ENCODE results near the gene SEL1L.
"Not testable (repeated sequence)": the region's sequence is repeated elsewhere in the genome, so short reads cannot be mapped to it uniquely, and the experiment has no call there.

Gene SEL1L

DNA sequence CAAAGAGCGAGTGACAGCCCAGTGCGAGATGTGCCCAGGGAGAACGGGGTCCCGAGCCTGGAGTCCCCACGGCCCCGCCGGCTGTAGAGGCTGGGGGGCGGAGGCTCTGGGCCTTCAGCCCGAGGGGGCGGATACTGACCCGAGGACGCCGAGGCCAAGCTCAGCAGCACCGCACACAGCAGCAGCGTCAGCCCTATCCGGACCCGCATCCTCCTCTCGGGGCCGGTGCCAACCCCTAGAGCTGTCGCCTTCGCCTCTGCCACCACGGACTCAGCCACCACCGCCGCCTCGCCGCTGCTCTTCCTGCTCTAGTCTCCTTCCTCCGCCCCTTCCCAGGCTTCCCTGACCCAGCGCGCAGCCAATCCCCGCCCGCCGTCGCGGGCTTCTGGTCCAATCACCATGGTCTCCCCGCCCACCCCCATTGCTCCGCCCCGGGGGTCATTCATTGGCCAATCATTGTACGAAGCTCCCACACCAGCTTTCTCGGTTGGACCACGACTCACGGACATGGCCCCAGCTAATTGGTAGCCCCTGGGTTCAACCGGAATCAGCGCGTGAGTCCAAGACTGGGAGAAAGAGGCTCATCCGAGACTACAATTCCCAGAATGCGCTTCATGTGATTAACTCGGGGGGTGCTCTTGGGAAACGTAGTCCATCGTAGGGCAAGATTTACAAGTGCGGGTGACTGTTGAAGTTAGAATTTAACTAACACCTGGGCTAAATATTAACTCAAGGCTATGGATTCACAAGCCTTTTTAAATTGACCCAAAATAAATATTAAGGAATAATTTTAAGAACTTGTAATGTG is at the start of gene SEL1L:
SEL1L (minus strand) TSS at position 318 of the 808 bp plus-strand sequence; CDS start at position 209, 109 bp downstream.
- DNase-seq (ENCODE audit: low spot score): peak; percentile 99

DNA sequence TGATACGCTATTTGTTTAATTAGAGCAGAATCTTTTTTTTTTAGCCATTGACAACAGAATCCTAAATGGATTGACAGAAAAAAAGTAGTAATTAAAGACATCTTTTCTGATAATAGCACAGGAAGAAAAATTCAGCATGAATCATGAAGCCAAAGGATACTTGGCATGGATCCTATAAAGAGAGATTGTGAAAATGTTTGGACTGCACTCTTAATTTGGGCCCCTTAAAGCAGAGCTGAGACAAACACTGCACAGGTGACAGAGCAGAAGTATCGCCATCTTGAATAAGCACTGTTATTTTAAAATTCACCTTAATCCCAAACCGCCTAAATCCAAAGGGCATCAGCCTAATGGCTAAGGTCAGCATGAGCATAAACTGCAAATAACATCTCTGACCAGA is 48.8 kb upstream of the SEL1L start:
- DNase-seq (ENCODE audit: low spot score): no peak

DNA sequence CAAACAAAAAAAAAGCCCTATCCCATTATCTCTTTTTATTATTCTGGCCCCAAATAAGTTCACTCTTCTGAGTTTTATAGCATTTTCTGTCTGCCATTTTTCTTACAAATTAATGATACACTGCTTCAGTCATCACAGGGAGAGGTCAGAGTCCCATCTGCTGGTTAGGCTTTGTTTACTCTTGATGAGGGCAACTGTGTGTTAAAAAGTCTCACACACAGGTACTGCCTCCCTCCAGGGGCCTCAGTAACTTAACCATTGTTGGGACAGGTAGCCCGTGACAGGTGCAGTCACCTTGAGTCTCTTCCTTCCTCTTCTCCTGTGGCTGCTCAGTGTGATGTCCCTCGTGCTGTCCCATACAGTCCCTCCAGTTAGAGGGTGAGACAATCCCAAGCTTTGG is 45.5 kb upstream of the SEL1L start:
- no peak for DNase-seq (ENCODE audit: low spot score)

DNA sequence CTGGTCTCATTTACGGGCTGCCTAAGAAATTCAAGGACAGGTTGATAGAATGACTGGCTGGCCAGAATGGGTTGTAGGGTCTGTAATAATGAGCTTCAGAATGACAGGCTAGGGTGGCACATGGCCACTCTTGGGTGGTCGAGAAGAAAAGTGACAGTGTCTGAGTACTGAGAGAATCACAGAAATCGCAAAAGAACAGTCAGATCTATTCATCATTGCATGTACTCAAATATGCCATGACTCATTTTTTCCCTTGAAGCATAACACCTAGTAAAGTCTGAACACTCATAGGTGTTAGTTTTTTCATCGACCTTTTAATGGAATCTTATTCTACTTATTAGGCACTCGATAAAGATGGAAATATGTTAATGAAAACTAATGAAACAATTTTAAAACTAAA is 37.8 kb upstream of the SEL1L start:
- no peak for DNase-seq (ENCODE audit: low spot score)

DNA sequence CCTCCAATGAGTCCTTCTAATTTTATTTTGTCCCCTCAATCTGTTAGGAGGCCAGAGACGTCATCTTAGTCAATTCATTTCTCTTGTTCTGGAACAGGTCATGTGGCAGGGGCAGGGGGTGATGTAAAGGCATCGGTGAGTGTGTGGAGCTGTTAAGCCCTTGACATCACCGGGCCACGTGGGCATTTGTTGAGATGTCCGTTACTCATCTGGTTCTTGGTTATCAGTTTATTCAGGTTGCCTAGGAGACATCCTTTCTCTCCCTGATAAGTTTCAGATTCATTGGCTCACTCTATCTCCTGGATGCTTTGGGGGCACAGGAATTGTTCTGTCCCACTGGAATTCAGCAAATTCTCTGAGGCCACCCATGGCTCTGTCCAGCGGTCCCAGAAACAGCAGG is 33.6 kb upstream of the SEL1L start:
- no peak for DNase-seq (ENCODE audit: low spot score)

DNA sequence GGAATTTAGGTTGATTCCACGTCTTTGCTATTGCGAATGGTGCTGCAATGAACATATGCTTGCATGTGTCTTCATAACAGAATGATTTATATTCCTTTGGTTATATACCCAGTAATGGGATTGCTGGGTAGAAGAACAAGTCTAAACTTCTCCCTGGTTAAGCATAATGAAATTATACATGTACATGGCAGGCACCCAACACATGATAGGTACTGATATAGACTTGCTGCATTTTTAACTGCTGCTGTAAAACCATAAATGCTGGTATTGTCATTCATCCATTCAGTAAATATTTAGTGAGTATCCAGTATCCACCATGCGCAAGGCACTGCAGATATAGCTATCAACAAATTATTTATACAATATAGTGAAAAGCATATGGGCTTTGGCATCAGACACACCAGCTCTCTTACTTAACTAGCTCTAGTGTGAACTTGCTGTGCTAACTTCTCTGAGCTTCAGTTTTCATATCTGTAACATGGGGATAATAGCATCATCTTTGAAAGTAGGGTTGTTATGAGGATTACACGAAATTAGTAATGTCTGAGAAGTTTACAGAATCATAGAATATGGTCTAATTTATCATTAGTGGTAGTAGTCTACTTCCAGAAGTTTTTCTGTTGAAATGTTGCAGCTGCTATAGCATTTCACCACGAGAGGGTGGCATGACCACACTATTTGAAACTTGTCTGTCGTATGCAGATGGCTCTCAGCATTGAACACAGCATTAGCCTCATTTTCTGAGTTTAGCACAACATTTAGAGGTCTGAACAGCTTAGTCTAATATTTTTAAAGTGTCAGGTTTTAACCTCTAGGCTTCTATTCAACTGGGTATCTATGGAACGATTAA is 32.0 kb upstream of the SEL1L start:
- no peak for DNase-seq (ENCODE audit: low spot score)

DNA sequence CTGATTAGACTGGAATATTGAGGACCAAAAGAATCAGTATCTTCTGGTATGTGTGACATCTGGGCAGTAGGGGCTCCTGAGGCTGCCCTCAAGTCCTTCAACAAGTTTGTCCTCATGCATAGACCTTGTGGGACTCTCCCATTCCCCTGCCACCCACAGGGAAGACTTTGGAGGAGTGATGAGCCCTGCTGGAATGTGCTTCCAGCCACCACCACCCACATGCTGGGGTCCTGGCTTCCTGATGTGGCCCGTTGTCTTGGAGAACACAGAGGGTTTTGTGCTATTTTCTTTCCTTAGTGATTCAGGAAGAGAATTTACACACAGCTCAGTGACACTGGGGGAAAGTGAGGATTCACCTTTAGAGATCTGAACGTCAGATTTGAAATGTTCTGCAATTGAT is 29.2 kb upstream of the SEL1L start:
- DNase-seq (ENCODE audit: low spot score): no peak

DNA sequence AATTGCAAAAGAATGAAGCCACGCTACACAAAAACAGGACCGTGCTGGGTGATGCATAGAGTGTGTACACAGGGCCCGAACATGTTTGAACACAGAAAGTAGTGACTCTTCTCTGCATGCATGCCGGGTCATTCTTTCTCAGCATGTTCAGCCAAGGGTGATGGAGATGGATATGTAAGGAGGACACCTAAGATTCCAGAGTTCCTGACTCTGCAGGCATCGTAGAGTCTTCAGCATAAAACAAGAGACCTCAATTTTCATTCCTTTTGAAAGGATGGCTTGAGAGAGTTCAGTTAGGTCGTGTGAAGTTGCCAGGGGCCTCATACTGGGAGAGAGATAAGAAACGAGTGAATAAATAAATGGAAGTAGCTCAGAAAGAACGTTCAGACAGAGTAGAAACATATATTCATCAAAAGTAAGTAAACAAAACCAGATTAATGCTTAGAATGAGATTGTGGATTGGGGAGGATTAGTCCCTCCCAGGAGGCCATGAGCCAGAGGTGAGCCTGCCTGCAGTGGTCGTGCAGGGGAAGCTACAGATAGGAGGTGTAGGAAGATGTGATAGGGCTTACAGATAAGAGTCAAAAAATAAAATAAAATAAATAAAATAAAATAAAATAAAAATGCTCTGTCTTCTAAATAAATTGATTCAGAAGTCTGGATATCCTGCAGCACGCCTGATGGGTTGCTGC is 27.6 kb upstream of the SEL1L start:
- no peak for DNase-seq (ENCODE audit: low spot score)

DNA sequence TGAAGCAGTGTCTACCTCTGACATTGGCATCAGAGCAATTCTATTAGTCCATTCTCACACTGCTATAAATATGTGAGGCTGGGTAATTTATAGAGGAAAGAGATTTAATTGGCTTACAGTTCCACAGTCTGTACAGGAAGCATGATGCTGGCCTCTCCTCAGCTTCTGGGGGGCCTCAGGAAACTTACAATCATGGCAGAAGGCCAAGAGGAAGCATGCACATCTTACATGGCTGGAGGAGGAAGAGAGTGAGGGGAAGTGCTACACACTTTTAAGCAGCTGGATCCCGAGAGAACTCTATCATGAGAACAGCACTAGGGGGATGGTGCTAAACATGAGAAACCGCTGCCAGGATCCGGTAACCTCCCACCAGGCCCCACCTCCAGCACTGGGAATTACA is 25.7 kb upstream of the SEL1L start:
- no peak for DNase-seq (ENCODE audit: low spot score)

DNA sequence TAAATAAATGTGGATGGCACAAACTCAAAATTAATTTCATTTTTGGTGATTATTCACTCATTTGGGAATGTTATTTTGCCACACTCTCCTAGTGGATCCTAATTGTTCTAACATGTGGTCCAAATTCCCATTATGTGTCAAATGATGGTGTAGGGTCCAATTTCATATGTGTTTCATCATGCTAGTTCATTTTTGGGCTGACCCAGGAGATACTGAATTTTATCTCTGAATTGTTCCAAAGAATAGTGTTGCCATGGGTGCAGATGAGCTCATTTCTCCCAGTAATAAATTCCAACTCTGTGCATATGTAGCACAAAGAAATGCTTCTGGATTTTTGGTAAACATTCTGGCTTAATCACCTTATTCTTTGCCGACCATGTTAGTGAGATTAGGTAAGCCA is 23.5 kb upstream of the SEL1L start:
- no peak for DNase-seq (ENCODE audit: low spot score)

DNA sequence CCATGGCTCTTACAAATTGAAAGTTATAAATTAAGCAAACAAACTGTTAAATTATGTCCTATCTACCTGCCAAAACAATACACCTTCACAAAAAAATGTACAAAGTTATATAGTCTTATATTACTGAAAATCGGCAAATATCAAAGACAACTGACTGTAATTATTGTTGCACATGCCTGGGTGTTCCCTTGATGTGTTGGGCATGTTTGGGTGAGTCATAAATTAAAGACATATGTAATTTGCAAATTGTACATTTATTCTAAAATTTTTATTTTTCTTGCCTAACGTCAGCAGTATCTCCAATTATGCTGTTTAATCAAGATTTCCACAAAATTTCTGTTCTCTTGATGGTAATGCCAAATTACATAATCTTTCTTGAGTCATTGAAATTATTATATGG is 22.0 kb upstream of the SEL1L start:
- no peak for DNase-seq (ENCODE audit: low spot score)

DNA sequence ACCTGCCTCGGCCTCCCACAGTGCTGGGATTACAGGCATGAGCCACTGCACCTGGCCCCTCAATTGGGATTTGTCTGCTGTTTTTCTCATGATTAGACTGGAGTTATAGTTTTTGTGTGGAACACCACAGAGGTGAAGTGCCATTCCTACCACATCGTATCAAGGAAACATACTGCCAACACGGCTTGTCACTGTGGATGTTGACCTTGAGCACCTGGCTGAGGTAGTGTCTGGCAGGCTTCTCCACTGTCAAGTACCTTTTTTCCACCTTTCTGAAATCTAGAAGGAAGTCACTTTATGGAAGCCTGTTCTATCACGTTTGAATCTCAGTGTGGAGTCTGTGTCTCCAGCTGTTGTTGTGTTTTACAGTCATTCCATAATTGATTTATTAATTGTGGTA is 21.4 kb upstream of the SEL1L start:
- DNase-seq (ENCODE audit: low spot score): no peak

DNA sequence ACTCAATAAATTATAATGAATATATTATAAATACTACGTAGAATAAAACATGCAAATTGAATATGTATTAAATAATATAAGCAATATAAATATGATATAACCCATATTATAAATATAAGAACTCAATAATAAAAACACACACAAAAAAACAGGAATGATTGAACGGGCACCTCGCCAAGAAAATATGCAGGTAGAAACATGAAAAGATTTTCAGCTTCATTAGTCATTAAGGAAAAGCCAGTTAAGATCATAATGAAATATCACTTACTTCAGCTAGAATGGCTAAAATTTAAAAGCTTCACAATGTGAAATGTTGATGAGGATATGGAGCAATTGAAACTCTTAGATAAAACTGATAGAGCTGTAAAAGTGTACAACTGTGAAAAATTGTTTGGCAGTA is 17.8 kb upstream of the SEL1L start:
- DNase-seq (ENCODE audit: low spot score): no peak

DNA sequence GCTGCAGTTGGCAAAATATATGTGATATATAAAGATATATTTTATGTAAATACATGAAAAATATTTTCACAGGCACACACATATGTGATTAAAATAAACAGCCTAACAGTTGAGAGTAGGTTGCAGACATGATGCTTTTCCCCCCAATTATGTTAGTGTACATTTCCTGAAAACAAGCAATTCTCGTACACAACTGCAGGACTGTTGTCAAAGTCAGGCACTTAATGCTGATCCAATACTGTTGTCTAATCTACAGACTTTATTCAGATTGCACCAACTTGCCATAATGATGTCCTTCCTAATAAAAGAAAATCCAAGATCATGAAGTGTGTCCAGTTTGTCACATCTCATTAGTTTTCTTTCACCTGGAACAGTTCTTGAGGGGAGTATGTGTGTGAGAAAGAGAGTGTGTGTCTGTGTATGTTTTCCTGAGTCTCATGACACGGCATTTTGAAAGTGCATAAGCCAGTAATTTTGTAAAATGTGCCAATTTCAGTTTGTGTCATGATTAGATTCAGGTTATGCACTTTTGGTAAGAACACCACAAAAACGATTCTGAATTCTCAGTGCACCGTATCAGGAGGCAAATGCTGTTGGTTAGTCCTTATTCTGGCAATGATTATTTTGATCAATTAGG is 16.5 kb upstream of the SEL1L start:
- DNase-seq (ENCODE audit: low spot score): no peak

DNA sequence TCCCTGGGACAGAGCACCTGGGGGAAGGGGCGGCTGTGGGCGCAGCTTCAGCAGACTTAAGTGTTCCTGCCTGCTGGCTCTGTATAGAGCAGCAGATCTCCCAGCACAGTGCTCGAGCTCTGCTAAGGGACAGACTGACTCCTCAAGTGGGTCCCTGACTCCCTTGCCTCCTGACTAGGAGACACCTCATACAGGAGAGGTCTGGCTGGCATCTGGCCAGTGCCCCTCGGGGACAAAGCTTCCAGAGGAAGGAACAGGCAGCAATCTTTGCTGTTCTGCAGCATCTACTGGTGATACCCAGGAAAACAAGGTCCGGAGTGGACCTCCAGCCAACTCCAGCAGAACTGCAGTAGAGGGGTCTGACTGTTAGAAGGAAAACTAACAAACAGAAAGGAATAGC is 7.6 kb upstream of the SEL1L start:
- not testable (repeated sequence) for DNase-seq (ENCODE audit: low spot score)

DNA sequence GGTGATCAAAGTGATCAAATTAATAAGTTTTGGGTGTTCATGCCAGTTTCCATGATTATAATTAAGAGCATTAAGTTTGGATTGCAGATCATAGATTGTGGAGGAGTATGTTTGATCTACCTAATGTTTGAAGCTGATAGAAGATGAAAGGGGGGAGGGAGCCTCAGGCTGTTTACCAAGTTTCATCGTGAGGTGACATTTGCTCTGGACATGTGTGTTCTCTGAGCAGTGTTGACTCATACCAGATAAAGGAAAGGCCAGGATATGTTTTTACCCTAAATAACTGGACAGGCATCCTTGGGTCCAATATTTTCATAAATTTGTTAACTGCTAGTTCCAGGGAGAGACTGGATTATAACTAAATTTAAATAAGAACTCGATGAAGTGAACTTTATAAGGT is 3.5 kb upstream of the SEL1L start:
- DNase-seq (ENCODE audit: low spot score): no peak

DNA sequence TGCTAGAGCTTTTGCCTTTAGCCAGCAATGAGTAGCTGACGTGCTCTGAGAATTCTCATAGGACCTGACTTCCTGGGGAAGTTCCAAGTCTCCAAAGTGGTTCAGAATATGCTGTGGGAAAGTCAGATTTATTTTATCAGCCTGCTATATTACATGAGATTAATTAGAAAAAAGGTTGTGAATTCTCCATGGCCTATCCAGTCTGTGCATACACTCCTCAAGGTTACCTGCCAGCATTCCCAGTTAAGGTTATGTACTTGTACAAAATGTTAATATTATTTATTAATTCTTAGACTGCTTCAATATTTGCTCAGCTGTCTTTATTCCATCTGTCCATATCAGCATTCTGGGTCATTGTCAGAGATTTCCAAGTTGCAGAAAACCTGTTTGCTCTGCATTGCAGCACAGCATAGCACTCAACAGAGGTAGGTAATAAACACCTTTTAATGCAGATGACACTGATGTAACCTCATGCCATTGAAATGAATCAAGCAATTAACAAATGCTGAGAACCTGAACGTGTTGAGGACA is 2.7 kb upstream of the SEL1L start:
- no peak for DNase-seq (ENCODE audit: low spot score)

DNA sequence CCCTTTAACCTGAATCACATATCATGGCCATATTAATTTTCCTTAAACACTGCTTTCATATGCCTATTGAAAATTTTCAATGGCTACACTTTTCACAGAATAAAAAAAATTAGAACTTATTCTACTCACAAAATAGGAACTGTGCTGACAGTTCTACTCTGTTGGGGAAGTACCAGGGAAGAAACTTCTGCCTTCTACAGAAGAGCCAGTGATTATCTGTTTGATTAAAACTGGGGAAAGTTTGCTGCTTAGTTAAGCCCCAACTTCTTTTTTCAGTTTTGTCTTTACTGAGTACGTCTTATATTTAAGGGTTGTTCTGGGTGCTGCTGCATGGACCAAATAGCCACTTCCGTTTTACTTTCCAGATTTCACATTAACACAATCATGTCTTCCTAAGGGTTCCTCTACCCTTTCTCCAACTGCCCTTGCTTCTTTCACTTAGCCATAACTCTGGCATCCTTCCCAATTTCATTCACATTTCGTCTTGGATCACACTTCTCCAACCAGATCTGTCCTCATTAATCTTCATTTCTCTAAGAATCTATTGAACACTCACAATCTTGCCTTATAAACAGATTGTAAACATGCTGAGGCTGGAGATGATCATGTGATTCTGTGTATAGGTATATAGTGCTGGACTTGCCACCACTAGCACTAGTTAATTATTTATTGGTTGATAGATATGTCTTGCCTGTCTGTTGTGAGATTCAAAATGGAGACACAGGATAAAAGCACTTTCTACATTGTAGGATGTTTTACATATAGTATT is 1.9 kb upstream of the SEL1L start:
- no peak for DNase-seq (ENCODE audit: low spot score)

DNA sequence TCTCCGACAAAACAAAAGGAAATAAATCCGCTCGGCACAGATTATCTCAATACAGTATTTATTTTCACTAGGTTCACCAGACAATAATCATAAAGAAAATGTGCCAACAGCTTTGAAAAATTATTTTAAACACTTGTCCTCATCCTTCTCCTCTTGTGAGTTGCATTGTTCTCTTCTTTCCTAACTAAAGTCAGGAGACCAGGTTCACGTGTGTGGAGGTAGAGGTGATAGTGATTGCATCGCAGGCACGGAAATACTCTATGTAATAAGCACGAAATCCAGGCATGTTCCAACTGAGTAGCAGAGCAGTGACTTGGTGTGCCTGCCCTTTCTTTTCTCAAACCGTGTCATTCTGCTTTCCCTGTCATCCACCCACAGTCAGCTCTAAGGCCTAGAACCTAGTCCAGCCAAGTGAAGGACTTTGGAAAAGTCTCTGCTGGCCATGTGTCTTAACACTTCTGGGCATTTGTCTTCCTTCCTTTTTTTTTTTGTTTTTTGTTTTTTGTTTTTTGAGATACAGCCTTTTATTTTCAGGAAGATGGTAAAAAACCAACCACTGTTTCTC is 939 bp upstream of the SEL1L start:
- no peak for DNase-seq (ENCODE audit: low spot score)

DNA sequence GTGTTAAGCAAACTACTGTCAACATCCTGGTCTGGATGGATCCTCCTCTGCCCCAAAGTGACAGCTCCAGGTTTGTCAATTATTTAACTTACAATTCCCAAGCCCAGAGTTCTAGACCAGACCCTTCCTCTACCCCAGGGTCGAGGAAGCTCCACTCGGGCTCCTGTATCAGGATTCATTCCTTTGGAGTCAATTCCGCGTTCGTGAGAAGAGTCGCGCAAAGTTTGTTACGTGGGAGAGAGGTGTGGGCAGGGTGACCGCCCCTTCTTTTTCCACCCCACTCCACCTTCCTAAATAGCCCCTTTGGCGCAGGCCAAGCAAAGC is 479 bp downstream of the SEL1L start:
- no peak for DNase-seq (ENCODE audit: low spot score)

DNA sequence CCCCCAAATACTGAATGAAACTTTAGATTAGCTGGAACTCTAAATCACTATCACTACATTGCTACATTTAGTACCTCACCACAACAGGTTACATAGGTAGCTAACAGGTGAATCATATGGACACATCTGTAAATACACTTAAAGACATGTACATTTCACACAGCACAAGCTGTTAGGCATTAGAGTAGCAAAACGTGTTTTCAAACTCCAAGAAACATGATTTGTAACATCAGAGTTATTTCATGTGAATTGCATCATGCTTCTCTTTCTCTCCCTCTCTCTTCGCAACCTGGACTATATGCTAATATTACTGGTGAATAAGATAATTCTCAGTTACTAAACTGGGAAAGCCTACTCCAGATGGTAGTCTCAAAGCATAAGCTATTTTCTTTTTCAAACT is 4.3 kb downstream of the SEL1L start:
- DNase-seq (ENCODE audit: low spot score): no peak

Measured in CD4-positive, alpha-beta T cell treated with Interleukin-6 at 100 ng/mL for 8 hours (primary cell).